Bronchial epithelial cell (primary cell): ENCODE data around the gene GMPR. TPM values are rescaled to one million over a fixed set of nuclear protein-coding genes. Genes with fewer than 3 reads are reported as not detected.
A peak's percentile ranks its signal among the peaks of the same experiment; 100 is the strongest.

Experiments
- DNase-seq: peaks from one replicate; pipeline ENCODE4 v3.0.0-alpha.2; 2010; ENCODE audit warnings: low read depth
- FAIRE-seq: peaks from 2 replicates; lab custom pipeline; 2011; peaks lifted over from hg19 to GRCh38; lab: Jason Lieb, UNC
- H3K27me3 ChIP-seq: 2 replicates; pipeline ENCODE4 v1.5.1; 2011; ENCODE audit warnings: low read length; ENCODE audit not compliant: control insufficient read depth, insufficient read depth
- H3K36me3 ChIP-seq: 2 replicates; pipeline ENCODE4 v1.5.1; 2011; ENCODE audit warnings: low read length; ENCODE audit not compliant: control insufficient read depth, insufficient read depth
- H3K4me3 ChIP-seq: 2 replicates; pipeline ENCODE4 v1.5.1; 2011; ENCODE audit warnings: mild to moderate bottlenecking, low read depth, low read length, control low read depth
- total RNA-seq: library from RNA; depleted of rRNA; stranded (reverse); fragments of >200 nt; gene quantifications from 2 replicates; pipeline ENCODE4 v1.2.1, GENCODE V29; 2014
- TF ChIP-seq, protein P1 (sequence below): IDR thresholded peaks from 2 replicates; pipeline ENCODE4 v1.5.1; 2011; ENCODE audit warnings: mild to moderate bottlenecking, moderate library complexity, low read length, control low read depth, inconsistent platforms; ENCODE audit not compliant: insufficient read depth, severe bottlenecking

GMPR gene
- total RNA-seq, 1 donor from 2014 or later = 0.53 TPM

- TF ChIP-seq, protein P1, sequence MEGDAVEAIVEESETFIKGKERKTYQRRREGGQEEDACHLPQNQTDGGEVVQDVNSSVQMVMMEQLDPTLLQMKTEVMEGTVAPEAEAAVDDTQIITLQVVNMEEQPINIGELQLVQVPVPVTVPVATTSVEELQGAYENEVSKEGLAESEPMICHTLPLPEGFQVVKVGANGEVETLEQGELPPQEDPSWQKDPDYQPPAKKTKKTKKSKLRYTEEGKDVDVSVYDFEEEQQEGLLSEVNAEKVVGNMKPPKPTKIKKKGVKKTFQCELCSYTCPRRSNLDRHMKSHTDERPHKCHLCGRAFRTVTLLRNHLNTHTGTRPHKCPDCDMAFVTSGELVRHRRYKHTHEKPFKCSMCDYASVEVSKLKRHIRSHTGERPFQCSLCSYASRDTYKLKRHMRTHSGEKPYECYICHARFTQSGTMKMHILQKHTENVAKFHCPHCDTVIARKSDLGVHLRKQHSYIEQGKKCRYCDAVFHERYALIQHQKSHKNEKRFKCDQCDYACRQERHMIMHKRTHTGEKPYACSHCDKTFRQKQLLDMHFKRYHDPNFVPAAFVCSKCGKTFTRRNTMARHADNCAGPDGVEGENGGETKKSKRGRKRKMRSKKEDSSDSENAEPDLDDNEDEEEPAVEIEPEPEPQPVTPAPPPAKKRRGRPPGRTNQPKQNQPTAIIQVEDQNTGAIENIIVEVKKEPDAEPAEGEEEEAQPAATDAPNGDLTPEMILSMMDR = no peak
- Histone ChIP-seq H3K36me3 (no peaks in the 10 kb centered on the region), H3K27me3 (peaks cover 1% of the 10 kb centered on the region), H3K4me3 (no peak overlapping the region)
- FAIRE-seq (no peak), DNase-seq (no peak)
These were observed 36.1 kb downstream of the GMPR start for GRCh38 chr6:16274483-16274882.

- Histone ChIP-seq H3K27me3 (peaks cover 1% of the 10 kb centered on the region), H3K36me3 (no peaks in the 10 kb centered on the region), H3K4me3 (no peak overlapping the region)
- TF ChIP-seq, protein P1 = no peak
- FAIRE-seq (no peak), DNase-seq (no peak)
These were observed 36.6 kb downstream of the GMPR start for GRCh38 chr6:16274885-16275589.

DNA sequence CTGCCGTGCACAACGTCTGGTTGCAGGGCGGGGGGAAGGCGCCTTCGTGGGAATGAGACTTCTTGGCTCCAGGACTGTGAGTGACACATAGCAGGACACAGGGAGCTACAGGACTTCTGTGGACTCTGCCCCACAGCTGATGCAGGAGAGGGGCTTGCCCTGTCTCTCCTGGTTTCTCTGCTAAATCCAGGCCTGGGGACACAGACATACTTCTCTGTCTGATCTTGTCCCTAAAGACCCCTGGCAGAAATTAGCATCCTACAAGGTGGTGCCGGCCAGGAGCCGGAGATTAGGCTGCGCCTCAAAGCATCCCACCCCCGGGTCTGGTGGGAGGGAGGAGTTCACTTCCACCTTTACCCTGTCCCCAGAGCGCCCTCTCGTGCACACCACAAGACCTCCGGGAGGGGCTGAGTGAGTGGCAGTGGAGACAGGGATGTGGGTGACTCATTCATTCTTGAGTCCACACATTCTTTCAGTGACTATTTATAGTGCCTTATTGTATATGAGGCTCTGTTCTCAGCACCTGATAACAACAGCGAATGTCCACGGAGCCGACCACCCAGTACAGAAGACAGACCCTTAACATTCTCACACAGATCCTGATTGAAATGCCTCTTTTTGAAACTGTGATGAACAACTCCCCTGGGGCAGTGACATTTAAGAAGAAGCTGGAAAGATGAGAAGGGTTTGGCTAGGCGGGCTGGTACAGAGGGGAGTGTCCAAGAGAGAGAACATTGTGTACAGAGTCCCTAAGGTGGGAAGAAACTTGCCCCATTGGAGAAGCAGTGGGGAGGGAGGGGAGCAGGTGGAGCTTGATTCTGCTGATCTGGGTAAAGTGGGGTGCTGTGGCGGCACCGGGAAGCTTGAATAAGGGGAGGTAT lies 39.0 kb downstream of the GMPR start:
- no peaks in the 10 kb centered on the region for H3K36me3 ChIP-seq
- FAIRE-seq (peak; percentile 50), DNase-seq (peak; percentile 90)
- TF ChIP-seq, protein P1 = peak; percentile 67
- H3K27me3 ChIP-seq = no peaks in the 10 kb centered on the region
- no peak overlapping the region for H3K4me3 ChIP-seq

DNA sequence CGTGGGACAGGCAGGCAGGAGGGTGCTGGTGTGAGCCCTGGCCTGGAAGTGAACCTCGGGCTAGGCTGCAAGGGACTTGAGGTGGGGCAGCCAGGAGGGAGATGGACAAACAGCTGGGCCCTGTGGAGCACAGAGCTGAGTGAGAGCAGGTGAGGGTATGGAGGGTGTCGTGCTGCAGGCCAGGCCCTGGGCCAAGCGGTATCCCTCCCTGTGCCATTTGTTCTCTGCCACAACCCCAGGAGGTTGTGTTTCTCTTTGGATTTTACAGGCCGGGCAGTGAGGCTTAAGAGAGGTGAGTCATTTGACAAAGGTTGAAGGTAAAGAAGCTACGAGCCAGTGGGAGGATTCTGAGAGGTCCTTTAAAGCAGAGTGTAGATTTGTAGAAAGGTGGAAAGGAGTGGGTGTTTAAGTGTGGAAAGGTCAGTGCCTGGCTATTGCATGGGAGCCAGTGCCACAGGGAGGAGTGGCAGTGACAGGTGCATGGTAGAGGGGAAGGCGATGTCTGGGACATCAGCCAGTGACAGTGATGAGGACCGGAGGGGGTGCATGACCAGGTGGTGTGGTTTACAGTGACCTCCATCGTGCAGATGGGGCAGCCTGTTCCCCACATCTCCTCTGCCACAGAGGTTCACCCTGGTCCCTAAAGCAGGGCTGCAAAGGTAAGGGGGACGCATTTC lies 39.8 kb downstream of the GMPR start:
- FAIRE-seq (no peak), DNase-seq (peak; percentile 16)
- TF ChIP-seq, protein P1 = no peak
- Histone ChIP-seq H3K27me3 (no peaks in the 10 kb centered on the region), H3K36me3 (no peaks in the 10 kb centered on the region), H3K4me3 (no peak overlapping the region)

- H3K4me3 ChIP-seq = no peak overlapping the region
- no peaks in the 10 kb centered on the region for H3K27me3 ChIP-seq
- no peaks in the 10 kb centered on the region for H3K36me3 ChIP-seq
- DNase-seq = no peak
- FAIRE-seq = no peak
- TF ChIP-seq, protein P1 = no peak
These were observed 40.4 kb downstream of the GMPR start for GRCh38 chr6:16278750-16279149.
